Kasumi-1 (cell line): Measurements from ENCODE around the gene ENG.
"Not testable (repeated sequence)": the region's sequence is repeated elsewhere in the genome, so short reads cannot be mapped to it uniquely, and the experiment has no call there.

Source experiments
- DNase-seq, 2 experiments: peaks; one replicate each; lab custom pipeline; 2025; lab: John Stamatoyannopoulos, UW

Gene ENG

DNA sequence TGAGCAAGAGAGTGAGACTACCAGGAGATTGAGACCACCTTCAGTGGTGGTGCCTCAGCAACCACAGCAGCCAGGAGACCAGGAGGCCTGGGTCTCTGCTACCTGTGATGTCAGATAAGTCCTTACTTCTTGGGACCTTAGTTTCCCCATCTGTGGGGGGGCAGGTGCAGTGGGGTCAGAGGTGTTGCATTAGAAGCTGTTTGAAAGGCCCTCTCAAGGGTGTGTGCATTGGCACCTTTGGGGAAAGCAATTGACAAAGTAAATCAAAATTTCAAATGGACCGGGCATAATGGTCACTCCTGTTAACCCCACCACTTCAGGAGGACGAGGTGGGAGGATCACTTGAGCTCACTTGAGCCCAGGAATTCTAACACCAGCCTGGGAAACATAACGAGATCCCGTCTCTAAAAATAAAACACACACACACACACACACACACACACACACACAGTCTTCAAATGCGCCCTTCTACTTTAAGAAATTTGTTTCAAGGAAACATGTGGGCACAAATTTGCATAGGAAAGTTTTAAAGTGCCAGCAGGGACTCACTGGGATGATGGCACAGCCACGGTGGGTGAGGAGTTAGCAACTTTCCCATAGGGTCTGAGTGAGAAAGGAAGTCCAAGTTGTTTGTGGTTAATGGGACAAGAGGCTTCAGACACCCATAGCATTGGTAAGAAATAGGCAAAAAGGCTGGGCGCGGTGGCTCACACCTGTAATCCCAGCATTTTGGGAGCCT lies 24.4 kb upstream of the ENG start:
- DNase-seq = no peak

DNA sequence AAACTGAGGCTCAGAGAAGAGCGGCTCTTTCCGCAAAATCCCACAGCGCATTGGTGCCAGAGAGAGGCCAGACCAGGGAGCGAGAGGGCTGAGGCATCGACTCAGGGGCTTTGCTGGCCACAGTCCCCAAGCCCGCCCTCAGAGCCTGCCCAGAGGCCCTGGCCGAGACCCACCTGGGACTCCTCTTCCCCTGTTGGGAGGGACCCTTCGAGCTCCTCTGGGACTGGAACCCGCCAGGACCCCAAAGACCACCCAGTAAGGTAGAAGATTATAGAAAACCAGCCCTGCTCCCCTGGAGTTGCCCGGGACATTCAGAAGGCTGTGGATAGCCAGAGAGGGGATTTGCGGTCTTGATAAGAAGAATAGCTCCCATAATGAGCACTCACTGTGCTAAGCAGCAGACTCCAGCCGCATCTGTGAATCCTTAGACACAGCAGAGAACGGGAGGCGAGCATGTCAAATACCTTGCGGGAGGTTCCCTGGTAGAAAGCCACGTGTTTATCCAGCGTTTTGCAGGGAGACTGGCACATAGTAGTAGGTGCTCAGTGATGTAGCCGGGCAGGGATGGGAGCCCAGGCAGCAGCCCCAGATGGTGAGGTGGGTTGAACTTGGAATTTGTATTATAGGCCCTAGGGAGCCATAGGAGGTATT lies 23.7 kb upstream of the ENG start:
- DNase-seq = no peak

DNA sequence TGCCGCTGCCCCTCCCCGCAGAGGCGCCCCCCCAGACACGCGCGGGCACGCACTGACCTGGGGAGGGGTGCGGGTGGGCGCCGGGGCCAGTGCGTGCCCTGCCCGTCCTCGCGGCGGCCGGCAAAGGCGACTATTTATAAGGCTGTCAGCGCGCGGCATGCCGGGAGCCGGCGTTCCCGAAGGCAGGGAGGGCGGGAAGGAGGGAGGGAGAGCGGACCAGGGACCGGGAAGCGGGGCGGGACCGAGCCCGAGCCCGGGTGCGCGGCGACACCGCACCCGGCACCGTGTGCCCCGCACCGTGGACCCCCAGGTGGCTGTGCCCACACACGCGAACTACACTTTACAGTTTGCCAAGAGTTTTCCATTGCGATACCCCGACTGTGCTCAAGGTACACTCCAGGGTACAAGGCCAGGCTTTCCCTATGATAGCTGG lies 23.1 kb upstream of the ENG start, which contains the start of gene AK1:
AK1 (minus strand) TSS at position 110 of the 433 bp plus-strand sequence. CDS start 3,058 bp downstream, outside the sequence.
- no peak for DNase-seq

DNA sequence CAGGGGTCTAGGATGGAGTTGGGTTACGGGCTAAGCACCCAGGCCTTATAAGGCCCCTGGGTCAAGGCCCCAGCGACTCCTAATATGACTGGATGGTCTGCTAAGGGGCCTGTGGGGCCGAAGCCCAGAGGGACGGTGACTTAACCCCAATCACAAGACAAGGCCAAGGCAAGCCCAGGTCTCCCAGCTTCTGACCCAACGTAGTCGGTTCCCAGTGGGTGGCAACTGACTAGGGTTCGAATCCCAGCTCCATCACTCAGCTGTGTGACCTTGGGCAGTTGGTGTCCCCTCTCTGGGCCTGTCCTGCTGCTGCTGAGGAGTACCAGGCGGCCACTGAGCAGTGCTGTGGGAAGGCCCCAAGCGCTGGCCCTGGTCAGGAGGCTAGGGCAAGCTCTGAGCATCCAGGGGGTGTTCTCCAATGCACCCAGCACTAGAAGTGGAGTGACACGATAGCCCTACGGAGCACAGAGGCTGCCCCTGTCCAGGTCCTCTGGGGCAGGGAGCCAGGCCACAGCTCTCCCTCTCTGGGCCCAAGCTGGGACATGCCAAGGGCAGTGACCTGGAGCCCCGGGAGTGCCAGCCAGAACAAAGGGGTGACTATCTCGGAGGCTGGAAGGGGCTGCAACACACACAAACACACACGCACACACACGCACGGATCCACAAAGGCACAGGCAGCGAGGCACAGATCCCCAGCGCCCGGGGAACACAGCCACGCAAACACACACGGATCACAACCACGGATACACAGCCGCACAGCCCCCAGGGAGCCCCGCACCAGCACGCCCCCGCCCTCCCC lies 22.5 kb upstream of the ENG start:
- DNase-seq = no peak

DNA sequence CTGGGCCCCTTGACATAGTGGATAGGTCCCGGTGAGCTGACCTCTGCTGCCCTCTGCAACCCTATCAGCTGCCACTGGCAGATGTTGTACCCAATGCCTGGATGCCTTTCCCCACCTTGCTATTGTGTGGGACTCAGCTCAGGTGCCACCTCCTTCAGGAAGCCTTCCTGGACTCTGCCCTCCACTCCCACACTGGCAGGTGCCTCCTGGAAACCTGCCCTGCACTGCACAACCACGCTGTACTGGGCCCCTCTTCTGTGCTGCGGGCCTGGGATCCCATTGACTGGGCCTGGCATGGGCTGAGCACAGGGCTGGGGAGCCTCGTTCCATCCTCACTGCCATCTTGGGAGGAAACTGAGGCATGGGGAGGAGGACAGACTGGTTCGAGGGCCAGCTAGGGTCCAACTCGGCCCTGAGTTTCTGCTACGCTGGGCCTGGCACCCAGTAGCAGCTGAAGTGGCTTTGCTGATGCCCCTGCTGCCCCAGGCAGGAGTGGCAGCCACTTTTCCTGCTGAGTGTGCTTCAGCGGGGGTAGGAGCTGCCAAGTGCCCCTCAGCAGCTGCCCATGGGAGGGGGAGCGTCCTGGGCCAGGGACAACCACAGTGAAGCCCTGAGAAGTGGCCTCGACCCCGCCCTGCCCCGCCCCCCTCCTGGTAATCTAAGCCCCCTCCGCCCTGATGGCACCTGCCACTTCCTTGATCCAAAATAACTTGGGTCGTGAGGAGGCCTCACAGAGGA lies 21.7 kb upstream of the ENG start:
- no peak for DNase-seq

DNA sequence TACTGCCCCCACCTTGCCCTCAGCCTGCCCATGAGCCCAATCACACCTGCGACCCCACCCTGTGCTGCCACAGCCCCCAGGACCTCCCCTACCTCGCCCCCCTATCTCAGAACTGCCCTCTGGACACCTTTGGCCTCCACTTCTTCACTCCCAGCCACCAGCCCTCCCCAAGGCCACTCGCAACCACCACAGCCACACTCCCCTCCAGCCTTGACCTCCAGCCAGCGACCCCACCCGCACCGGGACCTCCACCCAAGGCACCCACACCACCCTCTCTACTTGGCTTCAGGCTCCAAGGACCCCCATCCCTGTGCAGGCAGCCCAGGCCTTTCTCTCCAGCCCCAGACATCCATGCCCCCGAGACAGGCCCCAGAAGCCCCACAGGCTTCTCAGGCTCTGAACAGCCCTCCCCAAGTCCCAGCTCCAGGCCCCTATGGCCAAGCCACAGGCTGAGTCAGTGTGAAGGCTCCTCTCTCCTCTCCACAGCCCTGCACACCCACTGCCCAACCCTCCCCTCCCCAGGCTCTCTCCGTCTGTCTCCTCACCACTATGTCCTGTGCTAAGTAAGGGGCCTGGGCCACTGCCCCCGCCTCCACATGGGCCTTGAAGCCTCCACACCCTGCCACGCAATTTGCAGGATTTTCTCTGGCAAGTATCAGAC lies 21.0 kb upstream of the ENG start:
- no peak for DNase-seq

DNA sequence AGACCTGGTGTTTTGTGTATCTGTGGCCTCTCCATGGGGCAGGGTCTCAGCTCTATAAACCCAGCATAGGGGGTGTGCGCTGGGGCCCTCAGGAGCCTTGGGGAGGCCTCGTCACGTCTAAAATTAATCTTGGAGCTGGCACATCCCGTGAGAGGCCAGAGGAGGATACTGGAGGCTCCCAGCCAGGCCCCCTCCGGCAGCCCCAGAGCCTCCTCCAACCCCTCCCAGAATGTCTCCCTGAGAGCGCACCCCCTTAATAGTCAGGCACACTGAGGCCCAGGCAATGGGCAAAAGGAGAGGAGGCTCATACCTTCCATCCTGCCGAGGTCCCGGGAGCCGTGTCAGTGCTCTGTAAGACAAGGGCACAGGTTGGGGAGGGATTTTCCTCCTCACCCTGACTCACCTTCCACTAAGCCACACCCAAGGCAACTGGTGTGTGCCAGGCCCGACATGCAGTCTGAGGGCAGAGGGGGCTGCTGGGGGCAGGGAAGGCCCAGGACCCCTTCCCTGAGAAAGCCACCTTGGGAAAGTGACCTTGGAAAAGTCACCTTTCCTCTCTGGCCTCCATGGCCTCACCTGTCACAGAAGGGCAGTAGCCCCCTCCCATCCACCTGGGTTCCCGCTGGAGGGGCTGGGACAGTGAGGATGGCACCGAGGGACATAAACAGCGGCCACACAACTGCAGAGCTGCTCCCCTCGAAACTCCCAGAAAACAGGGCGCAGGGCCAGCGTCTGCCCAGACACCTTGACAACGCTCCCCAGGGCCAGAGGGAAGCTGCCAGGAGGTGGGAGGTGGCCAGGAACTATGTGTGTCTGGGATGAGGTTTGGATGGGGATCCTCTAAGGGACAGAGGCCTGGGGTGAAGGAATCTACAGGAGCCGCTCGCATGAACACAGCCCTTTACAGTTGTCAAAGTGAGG lies 20.1 kb upstream of the ENG start:
- DNase-seq = no peak

DNA sequence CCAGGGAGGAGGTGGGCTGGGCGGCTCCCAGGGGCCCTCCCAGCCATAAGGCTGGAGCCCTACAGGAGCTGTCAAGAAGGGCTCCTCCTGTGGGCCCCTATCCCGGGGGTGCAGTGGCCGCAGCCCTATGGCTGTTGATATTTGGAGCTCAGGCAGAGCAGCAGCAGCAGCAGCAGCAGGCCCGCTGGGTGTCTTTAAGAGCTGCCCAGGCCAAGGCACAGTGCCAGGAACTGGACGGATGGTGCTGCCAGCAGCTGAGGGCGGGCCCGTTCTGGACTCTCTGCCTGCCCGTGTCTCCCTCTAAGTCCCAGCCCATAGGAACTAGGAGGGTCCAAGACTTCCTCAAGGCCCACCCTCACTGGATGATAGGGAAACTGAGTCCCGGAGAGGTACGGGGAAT lies 19.4 kb upstream of the ENG start:
- DNase-seq = no peak

DNA sequence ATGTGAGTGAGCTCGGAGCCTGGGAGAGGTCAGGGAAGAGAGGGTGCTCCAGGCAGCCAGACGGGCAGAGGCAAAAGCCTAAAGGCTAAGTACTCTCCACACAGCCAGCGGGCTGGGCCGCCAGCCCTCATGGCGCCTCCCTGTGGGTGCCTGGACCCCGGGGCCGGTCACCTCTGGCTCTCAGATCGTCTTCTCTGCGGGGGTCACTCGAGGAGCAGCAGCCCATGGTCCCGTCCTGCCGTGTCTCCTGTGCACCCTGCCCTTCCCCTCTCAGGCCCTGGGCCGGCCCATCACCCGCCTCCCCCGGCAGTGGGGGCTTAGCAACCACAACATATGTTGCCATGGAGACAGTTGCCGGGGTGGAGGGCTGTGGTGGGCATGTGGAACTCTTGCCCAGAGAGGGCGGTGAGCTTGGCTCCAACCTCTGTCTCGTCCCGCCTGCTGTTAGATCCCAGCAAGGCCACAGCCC lies 18.8 kb upstream of the ENG start:
- no peak for DNase-seq

DNA sequence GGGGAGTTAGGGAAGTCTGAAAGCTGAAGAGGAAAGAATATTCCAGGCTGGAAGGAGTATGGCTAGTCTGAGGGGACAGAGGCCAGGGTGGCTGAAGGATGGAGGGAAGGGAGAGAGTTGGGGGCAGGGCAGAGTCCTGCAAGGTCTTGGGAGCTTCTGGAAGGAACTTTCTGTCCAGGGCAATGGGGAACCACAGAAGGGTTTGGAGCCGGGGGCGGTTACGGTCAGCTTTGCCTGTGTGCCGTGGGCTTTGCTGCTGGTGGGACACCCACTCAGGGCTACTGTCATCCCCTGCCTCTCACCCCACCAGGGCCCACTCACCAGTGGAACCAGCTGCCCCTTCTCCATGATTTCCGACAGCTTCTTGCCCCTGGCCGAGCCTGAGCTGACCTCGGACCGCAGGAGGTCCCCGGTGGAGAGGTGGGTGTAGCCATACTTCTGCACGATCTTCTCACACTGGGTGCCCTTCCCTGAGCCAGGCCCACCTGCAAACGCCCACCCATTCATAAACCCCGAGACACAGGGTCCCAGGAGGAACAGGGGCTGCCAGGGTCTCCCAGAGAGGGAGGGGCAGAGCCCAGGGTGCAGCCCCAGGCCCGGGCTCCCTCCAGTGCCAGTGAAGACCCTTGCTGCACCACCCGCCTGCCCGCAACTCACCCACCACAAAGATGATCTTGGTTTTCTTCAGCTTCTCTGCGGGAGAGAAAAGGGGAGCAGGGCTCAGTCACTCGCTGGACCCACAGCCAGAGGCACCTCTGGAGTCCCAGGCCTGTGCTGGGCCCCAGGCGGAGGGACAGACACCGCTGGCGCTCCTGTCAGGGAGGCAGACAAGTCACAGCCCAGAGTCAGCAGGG lies 18.1 kb upstream of the ENG start:
- no peak for DNase-seq

DNA sequence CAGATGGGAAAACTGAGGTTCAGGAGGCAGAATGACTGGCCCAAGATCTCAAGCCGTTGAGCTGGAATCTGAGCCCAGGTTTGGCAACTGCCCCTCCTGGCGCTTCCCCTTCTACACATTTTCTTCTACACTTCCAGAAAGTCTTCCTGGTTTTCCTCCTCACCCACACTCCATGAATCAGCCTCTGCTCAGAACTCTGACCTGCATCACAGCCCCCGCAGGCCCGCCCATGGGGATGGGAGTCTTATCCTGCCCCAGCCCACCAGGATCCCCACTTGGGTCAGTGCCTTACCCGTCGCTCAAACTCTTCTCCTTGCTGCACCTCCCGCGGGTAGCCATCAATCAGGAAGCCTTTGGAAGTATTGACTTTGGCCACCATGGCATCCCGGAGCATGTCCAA lies 17.1 kb upstream of the ENG start:
- no peak for DNase-seq

DNA sequence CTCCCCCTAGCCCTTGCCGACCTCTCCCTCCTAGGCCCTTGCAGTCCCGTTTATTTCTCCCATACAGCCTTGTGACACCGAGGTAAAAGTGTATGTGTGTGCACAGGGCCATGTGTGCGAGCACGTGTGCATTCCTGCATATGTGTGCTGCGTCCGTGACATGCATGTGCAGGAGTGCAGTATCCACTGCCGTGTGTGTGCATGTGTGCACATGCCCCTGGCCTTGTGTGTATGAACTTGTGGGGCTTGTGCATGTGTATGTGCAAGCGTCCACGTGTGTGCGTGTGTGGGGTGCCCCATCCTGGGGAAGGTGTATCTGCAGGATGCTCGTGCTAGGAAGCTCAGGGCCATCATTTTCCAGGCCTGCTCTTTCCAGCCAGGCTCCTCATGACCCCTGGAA lies 16.4 kb upstream of the ENG start:
- no peak for DNase-seq

DNA sequence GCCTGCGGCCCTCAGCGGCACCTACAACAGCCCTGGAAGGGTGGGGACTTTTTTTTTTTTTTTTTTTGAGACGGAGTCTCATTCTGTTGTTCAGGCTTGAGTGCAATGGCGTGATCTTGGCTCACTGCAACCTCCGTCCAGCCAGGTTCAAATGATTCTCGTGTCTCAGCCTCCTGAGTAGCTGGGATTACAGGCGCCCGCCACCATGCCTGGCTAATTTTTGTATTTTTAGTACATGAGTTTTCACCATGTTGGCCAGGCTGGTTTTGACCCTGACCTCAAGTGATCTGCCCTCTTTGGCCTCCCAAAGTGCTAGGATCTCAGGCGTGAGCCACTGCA lies 15.7 kb upstream of the ENG start:
- not testable (repeated sequence) for DNase-seq

DNA sequence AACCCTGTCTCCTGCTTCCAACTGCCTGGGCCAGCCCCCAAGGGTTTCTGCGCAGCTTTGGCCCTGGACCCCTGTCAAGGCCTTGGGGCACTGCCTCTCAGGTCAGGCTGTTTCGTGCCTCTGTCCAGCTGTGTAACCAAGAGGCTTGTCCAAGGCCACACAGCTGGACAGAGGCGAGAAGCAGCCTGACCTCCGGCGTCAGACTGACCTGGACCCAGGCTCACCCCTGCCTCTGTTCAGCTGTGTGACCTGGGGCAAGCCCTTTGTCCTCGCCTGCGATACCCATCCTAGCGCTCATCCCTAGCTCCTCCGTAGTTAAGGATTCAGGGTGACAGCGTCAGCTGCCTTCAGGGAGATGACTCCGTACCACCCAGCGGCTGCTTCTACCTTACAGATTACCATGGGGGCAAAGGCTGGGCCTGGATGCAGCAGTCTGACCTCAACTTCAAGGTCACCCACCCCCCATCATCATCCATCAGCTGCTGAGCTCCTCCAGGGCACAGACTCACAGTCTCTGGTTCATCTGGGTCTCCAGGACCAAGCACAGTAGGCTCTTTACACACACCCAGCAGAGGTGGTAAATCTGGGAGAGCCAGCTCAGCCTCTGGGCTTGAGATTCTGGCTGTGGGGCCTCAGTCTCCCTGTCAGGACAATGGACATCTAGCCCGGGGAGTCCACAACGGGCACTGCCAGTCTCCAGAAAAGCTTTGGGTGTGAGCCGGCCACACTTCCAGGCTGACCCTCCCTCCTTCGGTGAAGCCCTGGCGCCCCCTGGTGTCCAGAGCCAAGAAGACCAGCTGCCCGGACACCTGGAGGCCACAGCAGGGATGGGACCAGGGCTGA lies 15.1 kb upstream of the ENG start:
- DNase-seq = peak; percentile 40 to 43

DNA sequence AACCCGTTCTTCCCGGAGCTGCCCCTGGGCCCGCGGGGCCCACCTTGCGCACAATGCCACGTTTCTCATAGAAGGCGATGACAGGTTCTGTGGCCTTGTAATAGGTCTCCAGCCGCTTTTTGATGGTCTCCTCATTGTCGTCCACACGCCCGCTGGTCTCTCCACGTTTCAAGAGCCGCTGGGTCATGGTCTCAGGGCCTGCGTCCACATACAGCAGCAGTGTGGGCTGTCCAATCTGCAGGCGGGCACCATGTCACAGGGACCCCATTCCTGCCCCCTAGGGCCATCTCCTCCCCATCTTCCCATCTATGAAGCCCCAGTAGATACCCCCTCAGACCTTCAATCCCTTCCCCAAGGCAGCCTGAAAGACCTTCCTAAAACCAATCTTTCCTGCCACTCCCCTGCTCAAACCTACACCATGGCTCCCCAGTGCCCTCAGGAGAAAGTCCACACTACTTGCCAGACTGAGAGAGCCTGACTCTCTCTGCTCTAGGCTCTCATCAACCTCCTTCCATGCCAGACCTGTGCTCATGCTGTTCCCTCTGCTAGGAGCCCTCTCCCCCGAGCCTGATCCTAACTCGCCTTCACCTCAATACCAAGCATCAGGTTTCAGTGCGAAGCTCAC lies 13.9 kb upstream of the ENG start:
- no peak for DNase-seq

DNA sequence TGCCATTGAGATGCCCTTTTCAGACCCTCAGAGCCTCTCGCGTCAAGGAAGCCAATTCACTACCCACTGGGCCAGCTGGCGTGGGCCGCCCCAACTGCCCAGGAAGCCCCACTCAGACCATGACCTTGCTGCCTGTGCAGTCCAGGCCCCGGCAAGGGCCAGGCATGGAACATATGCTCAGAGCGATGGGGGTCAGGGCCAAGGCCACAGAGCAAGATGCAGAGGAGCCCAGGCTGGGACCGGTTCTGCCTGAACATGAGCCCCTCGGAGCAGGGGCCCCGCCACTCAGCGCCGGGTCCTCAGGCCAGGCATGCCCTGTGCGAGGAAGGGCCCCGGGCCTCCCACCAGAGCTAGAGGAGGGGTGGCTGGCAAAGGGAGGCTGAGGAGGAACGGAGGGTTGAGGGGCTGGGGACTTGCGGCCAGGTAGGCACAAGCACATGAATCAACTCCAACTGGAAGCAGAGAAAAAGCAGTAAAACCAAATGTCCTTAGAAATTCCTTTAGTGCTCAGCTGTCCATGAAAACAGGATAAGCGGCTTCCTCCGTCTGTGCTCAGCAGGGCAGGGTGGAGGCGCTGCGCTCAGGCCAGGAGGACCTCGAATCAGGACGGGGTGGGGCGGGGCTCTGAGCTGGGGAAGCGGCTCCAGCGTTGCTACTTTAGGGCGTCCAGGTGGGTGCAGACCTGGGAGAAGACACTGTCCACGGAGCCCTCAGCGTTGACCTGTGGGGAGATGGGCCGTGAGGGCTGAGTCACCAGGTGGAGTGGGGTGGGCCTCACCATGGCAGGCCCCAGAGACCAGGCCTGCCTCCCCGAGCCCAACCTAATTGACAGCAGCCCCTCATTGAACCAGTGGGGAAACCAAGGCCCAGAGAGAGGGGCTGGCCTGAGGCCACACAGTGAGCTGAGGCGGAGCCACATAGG lies 13.2 kb upstream of the ENG start:
- DNase-seq = no peak

DNA sequence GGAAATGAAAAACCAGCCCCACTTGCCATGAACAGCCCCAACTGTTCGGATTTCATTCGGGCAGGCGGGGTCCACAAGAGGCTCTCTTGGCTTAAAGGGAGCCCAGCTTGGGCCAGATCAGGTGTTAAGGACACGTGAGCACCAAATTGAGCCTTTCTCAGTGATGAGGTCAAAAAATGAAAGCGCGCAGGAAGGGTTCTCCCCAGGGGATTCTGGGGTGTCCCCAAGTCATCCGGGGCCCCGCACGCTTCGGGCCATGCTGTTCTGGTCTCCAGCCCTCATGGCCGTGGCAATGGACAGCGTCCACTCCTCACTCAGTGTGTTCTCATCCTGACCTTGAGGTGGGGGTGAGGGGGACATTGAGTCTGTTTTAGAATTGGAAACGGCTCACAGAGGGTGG lies 12.1 kb upstream of the ENG start:
- DNase-seq = no peak
